HEK293 (cell line): ENCODE data around the gene UBALD2.
A peak's percentile ranks its signal among the peaks of the same experiment; 100 is the strongest.

Experiments used
- CTCF ChIA-PET: fragments of 350-600 bp; formaldehyde crosslinking; extraction: SDS; loops from one replicate; lab custom pipeline; 2021; ENCODE audit warnings: antibody characterized with exemption; lab: Yijun Ruan, JAX
- POLR2A ChIA-PET: fragments of 300-600 bp; formaldehyde crosslinking; extraction: SDS; loops from one replicate; lab custom pipeline; 2020; ENCODE audit warnings: antibody characterized with exemption, inconsistent platforms; lab: Yijun Ruan, JAX
- H3K27ac ChIP-seq: fragments of 200-500 bp; sonication (Bioruptor generic); 2 replicates; pipeline ENCODE4 v1.5.1; 2014; ENCODE audit warnings: low read depth, low read length, control low read depth, inconsistent platforms; ENCODE audit errors: extremely low read depth
- H3K36me3 ChIP-seq, 2 experiments: fragments of 200-500 bp in 1 of 2; sonication (Bioruptor generic) in 1 of 2; 1 replicate in 1 of 2; 2 replicates in 1 of 2; pipeline ENCODE4 v1.5.1; 2014 to 2017; ENCODE audit warnings: inconsistent platforms in 2 of 2, low read length in 2 of 2; ENCODE audit not compliant: control insufficient read depth in 2 of 2, insufficient read depth in 1 of 2
- H3K4me1 ChIP-seq: fragments of 200-500 bp; sonication (Bioruptor generic); 2 replicates; pipeline ENCODE4 v1.5.1; 2014; ENCODE audit warnings: mild to moderate bottlenecking, low read length, inconsistent platforms; ENCODE audit not compliant: control insufficient read depth, insufficient read depth
- H3K4me3 ChIP-seq: 2 replicates; pipeline ENCODE4 v1.5.1; 2011; ENCODE audit warnings: low read depth, mild to moderate bottlenecking, control low read depth, low read length, moderate library complexity
- H3K9me3 ChIP-seq: fragments of 200-500 bp; sonication (Bioruptor generic); 2 replicates; pipeline ENCODE4 v1.5.1; 2014; ENCODE audit warnings: low read depth, low read length, inconsistent platforms; ENCODE audit not compliant: control insufficient read depth, insufficient read depth
- EGR2 ChIP-seq: fragments of 450-650 bp; formaldehyde crosslinking; IDR thresholded peaks from 2 replicates; pipeline ENCODE4 v1.5.1; 2016; ENCODE audit warnings: low read depth, missing biosample characterization, missing genetic modification characterization
- GLIS1 ChIP-seq: fragments of 450-650 bp; formaldehyde crosslinking; IDR thresholded peaks from 2 replicates; pipeline ENCODE4 v1.5.1; 2016; ENCODE audit warnings: missing biosample characterization, missing genetic modification characterization
- GLIS2 ChIP-seq: fragments of 450-650 bp; formaldehyde crosslinking; IDR thresholded peaks from 2 replicates; pipeline ENCODE4 v1.5.1; 2016; ENCODE audit warnings: missing biosample characterization, missing genetic modification characterization
- HOXC10 ChIP-seq: sonication (generic); formaldehyde crosslinking; IDR thresholded peaks from 2 replicates; pipeline ENCODE4 v1.8.1; 2023; ENCODE audit warnings: mild to moderate bottlenecking, missing genetic modification reagents
- MEIS1 ChIP-seq: sonication (generic); formaldehyde crosslinking; IDR thresholded peaks from 2 replicates; pipeline ENCODE4 v1.8.1; 2022; ENCODE audit warnings: missing genetic modification reagents, mild to moderate bottlenecking, borderline replicate concordance
- ZBTB48 ChIP-seq: fragments of 450-650 bp; formaldehyde crosslinking; IDR thresholded peaks from 2 replicates; pipeline ENCODE4 v1.5.1; 2016; ENCODE audit warnings: missing biosample characterization, missing genetic modification characterization
- ZFHX2 ChIP-seq: fragments of 450-650 bp; formaldehyde crosslinking; conservative IDR thresholded peaks from 2 replicates; pipeline ENCODE4 v1.5.1; 2016; ENCODE audit warnings: missing biosample characterization, missing genetic modification characterization
- ZFP3 ChIP-seq: fragments of 450-650 bp; formaldehyde crosslinking; IDR thresholded peaks from 2 replicates; pipeline ENCODE4 v1.5.1; 2016; ENCODE audit warnings: low read depth, missing biosample characterization, missing genetic modification characterization
- ZFP69B ChIP-seq: fragments of 450-650 bp; formaldehyde crosslinking; IDR thresholded peaks from 2 replicates; pipeline ENCODE4 v1.5.1; 2016; ENCODE audit warnings: missing biosample characterization, missing genetic modification characterization
- ZIC2 ChIP-seq: fragments of 450-650 bp; formaldehyde crosslinking; IDR thresholded peaks from 2 replicates; pipeline ENCODE4 v1.5.1; 2016; ENCODE audit warnings: missing biosample characterization, missing genetic modification characterization
- ZNF140 ChIP-seq: fragments of 450-650 bp; formaldehyde crosslinking; IDR thresholded peaks from 2 replicates; pipeline ENCODE4 v1.5.1; 2016; ENCODE audit warnings: missing biosample characterization, missing genetic modification characterization
- ZNF221 ChIP-seq: fragments of 450-650 bp; formaldehyde crosslinking; IDR thresholded peaks from 2 replicates; pipeline ENCODE4 v1.5.1; 2017; ENCODE audit warnings: missing biosample characterization, missing genetic modification characterization, borderline replicate concordance
- ZNF404 ChIP-seq: fragments of 450-650 bp; formaldehyde crosslinking; IDR thresholded peaks from 2 replicates; pipeline ENCODE4 v1.5.1; 2017; ENCODE audit warnings: missing biosample characterization, missing genetic modification characterization
- ZNF621 ChIP-seq: fragments of 450-650 bp; formaldehyde crosslinking; IDR thresholded peaks from 2 replicates; pipeline ENCODE4 v1.5.1; 2017; ENCODE audit warnings: missing biosample characterization, missing genetic modification characterization
- ZNF677 ChIP-seq: fragments of 450-650 bp; IDR thresholded peaks from 2 replicates; pipeline ENCODE4 v1.5.0; 2018; ENCODE audit warnings: missing biosample characterization, mild to moderate bottlenecking, missing genetic modification characterization, moderate library complexity
- ZXDB ChIP-seq: fragments of 450-650 bp; formaldehyde crosslinking; IDR thresholded peaks from 2 replicates; pipeline ENCODE4 v1.5.1; 2016; ENCODE audit warnings: missing biosample characterization, missing genetic modification characterization
- TF ChIP-seq, protein P1 (sequence below): fragments of 450-650 bp; formaldehyde crosslinking; IDR thresholded peaks from 2 replicates; pipeline ENCODE4 v1.5.1; 2016; ENCODE audit warnings: missing biosample characterization, missing genetic modification characterization
- TF ChIP-seq, protein P2 (sequence below): fragments of 450-650 bp; formaldehyde crosslinking; IDR thresholded peaks from 2 replicates; pipeline ENCODE4 v1.5.1; 2016; ENCODE audit warnings: missing biosample characterization, missing genetic modification characterization
- TF ChIP-seq, protein P3 (sequence below): fragments of 450-650 bp; formaldehyde crosslinking; IDR thresholded peaks from 2 replicates; pipeline ENCODE4 v1.5.1; 2017; ENCODE audit warnings: missing biosample characterization, missing genetic modification characterization
- TF ChIP-seq, protein P4 (sequence below): fragments of 450-650 bp; formaldehyde crosslinking; IDR thresholded peaks from 2 replicates; pipeline ENCODE4 v1.5.1; 2016; ENCODE audit warnings: missing biosample characterization, missing genetic modification characterization
- TF ChIP-seq, protein P5 (sequence below): fragments of 450-650 bp; formaldehyde crosslinking; IDR thresholded peaks from 2 replicates; pipeline ENCODE4 v1.5.1; 2016; ENCODE audit warnings: missing biosample characterization, missing genetic modification characterization

Gene UBALD2

DNA sequence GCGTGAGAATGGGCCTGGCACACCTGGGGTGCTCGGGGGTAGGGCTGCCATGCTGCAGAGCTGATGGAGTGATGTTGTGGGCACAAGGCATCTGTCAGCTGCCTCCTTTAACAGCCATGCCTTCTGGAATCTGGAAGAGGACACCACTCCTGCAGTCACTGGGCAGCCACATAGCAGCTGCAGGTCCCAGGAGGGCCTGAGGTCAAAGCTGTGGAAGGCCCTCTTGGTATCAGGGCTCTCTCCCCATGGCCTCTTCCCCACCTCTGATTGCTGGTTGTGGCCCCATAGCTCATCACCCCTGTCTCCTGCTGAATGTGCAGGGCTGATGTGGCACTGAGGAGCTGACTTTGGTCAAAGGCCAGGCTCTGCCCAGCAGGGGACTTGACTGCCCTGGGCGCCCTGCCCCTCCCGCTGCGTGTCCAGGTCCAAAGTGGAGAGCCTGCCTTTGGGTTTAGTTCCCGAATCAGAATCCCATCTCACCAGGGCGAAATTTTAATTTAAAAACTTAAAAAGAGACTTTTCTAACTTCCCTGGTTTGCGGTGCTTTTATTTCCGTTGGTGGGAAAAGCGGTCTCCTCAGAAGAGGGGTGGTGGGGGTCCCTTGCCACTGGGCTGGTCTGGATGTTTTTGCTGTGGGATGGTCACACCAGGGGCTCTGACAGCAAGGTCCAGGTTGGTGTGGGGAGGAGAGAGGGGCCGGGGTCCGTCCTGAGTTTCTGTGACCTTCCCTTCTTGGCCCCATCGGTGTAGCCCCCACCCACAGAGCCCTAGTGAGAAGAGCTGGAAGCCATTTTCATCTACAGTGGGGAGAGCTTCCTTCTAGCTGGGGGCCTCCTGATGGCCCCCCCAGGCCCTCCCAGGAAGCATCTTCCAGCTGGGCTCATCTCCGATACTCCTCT lies 5.9 kb downstream of the UBALD2 start (continued):
- no peak for TF ChIP-seq ZXDB (tag by site-specific recombination)
- no peak for TF ChIP-seq ZNF140
- peak; percentile 19; the same call in 1 of the 2 replicates for TF ChIP-seq ZIC2 (tag by site-specific recombination)
- TF ChIP-seq, all 188 proteins: peak for 3

DNA sequence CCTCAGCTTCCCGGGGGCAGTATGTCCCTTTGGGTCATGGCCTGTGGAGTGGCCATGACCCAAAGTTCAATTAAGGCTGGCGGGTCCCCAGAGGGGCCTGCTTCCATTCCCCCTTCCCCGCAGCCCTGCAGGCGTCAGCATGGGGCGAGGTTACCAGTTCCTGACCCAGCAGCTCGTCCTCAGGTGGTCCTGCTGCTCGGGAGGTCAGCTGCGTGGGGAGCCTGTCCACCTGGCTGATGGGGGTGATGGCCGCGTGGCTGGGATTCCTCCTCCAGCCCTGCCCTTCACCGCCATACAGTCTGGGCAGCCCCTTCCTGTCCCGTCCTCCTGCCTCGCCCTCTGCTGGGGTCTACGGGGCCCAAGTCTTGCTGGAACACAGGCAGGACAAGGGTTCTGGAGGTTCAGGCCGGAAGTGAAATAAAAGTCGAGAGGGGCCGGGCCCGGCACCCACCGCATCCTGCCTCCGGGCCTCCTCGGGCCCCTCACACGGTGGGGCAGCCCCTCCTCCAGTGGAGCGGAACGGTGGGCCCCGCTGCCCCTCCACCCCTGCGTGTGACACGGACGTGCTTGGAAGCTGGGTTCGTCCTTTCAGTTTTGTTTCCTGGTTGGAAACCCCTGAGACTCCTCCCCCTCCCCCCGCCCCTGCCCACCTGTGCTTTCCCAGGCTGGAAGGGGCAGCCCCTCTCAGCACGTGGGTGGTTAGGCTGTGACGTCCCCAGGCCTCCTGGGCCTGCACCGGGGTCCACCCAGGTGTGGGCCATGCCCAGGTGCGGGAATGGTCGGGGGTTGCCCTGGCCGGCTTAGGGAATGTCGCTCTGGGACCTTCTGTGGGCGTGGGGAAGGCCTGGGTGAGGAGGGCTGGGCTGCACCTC lies 6.8 kb downstream of the UBALD2 start:
- CTCF ChIA-PET = interaction anchor here (0.6 to 5.8 kb wide), 5 partner anchors 8 to 151 kb away, joined by 4 to 52 read pairs (median 4); no protein-coding TSS in a partner anchor
- no peaks in the 10 kb centered on the region for H3K9me3 ChIP-seq
- H3K4me1 ChIP-seq = no peaks in the 10 kb centered on the region
- TF ChIP-seq ZFP69B (tag by site-specific recombination) (peak; percentile 80), ZNF404 (tag by site-specific recombination) (no peak), ZBTB48 (tag by site-specific recombination) (0 out of 2 replicates have a peak, but pooled peaks have one; percentile 30), ZNF221 (tag by site-specific recombination) (no peak), ZIC2 (tag by site-specific recombination) (peak; percentile 71), ZFHX2 (tag by site-specific recombination) (peak; percentile 64), EGR2 (peak; percentile 53), GLIS2 (peak; percentile 76), ZFP3 (no peak), GLIS1 (tag by site-specific recombination) (peak; percentile 30; the same call in 1 of the 2 replicates)
- TF ChIP-seq, protein P1, sequence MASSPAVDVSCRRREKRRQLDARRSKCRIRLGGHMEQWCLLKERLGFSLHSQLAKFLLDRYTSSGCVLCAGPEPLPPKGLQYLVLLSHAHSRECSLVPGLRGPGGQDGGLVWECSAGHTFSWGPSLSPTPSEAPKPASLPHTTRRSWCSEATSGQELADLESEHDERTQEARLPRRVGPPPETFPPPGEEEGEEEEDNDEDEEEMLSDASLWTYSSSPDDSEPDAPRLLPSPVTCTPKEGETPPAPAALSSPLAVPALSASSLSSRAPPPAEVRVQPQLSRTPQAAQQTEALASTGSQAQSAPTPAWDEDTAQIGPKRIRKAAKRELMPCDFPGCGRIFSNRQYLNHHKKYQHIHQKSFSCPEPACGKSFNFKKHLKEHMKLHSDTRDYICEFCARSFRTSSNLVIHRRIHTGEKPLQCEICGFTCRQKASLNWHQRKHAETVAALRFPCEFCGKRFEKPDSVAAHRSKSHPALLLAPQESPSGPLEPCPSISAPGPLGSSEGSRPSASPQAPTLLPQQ (tag by site-specific recombination) = peak; percentile 59
- TF ChIP-seq, protein P2, sequence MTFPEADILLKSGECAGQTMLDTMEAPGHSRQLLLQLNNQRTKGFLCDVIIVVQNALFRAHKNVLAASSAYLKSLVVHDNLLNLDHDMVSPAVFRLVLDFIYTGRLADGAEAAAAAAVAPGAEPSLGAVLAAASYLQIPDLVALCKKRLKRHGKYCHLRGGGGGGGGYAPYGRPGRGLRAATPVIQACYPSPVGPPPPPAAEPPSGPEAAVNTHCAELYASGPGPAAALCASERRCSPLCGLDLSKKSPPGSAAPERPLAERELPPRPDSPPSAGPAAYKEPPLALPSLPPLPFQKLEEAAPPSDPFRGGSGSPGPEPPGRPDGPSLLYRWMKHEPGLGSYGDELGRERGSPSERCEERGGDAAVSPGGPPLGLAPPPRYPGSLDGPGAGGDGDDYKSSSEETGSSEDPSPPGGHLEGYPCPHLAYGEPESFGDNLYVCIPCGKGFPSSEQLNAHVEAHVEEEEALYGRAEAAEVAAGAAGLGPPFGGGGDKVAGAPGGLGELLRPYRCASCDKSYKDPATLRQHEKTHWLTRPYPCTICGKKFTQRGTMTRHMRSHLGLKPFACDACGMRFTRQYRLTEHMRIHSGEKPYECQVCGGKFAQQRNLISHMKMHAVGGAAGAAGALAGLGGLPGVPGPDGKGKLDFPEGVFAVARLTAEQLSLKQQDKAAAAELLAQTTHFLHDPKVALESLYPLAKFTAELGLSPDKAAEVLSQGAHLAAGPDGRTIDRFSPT (tag by site-specific recombination) = 0 out of 2 replicates have a peak, but pooled peaks have one; percentile 33
- peaks cover 5 to 26% of the 10 kb centered on the region in 2 experiments; a peak in 2 of 3 replicates for H3K36me3 ChIP-seq
- POLR2A ChIA-PET = interaction anchor here (0.5 to 1.5 kb wide), 5 partner anchors 26 to 216 kb away, joined by 3 to 5 read pairs (median 4); partner anchors contain the start of gene SRP68
- H3K4me3 ChIP-seq = no peak overlapping the region
- no peak overlapping the region for H3K27ac ChIP-seq

DNA sequence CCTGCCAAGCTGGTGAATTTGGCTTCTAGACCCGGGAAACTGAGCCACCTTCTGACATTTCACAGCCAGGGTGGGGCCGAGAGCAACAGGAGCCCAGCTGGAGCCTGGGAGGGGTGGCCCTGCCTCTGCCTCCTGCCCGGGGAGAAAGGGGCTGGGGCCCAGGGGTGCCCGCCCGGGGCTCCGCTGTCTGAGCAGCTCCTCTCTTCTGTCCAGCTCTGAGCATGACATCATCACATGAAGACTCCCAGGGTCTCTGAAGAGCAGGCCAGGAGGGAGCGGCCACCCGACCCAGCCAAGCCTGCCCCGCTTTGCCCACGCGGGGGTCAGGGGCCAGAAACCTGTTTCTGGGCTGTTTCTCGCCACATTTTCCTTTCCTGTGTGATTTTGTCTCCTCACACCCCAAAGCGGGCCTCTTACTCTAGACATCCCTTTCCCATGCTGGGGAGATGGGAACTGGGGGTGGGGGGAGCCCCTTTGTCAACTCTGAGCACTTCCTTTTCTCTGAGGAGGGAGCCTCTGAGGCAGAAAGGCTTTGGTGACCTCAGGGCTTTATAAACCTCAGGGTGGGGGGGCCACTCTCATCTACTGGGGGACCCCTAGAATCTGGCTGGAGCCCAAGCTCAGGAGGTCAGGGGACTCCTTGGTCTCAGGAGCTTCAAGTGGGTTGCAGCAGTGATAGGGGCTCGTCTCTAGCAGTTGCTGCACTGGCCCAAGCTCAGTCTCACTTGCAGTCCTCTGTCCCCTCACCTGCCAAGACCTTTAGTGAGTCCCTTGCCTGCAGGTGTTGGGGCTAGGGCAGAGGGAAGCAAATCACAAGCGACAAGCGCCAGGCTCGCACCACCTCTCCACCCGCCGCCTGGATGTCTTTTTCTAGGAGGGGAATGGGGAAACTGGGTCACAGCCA lies 7.6 kb downstream of the UBALD2 start:
- H3K36me3 ChIP-seq = peaks cover under 1 to 26% of the 10 kb centered on the region in 2 experiments; a peak in 2 of 3 replicates
- ChIA-PET CTCF (interaction anchor here (0.6 to 2.0 kb wide), 8 partner anchors 26 to 523 kb away, joined by 3 to 10 read pairs (median 4); no protein-coding TSS in a partner anchor), POLR2A (interaction anchor here (0.5 to 1.5 kb wide), 5 partner anchors 27 to 217 kb away, joined by 3 to 5 read pairs (median 4); partner anchors contain the start of gene SRP68)
- H3K9me3 ChIP-seq = no peaks in the 10 kb centered on the region
- H3K4me1 ChIP-seq = no peaks in the 10 kb centered on the region
- no peak overlapping the region for H3K4me3 ChIP-seq
- H3K27ac ChIP-seq = no peak overlapping the region
- TF ChIP-seq, protein P3, sequence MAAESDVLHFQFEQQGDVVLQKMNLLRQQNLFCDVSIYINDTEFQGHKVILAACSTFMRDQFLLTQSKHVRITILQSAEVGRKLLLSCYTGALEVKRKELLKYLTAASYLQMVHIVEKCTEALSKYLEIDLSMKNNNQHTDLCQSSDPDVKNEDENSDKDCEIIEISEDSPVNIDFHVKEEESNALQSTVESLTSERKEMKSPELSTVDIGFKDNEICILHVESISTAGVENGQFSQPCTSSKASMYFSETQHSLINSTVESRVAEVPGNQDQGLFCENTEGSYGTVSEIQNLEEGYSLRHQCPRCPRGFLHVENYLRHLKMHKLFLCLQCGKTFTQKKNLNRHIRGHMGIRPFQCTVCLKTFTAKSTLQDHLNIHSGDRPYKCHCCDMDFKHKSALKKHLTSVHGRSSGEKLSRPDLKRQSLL (tag by site-specific recombination) = no peak
- TF ChIP-seq, protein P4, sequence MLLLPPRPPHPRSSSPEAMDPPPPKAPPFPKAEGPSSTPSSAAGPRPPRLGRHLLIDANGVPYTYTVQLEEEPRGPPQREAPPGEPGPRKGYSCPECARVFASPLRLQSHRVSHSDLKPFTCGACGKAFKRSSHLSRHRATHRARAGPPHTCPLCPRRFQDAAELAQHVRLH = no peak
- no peak for TF ChIP-seq HOXC10 (CRISPR knock-in tag)
- no peak for TF ChIP-seq ZNF621 (tag by site-specific recombination)
- TF ChIP-seq, protein P5, sequence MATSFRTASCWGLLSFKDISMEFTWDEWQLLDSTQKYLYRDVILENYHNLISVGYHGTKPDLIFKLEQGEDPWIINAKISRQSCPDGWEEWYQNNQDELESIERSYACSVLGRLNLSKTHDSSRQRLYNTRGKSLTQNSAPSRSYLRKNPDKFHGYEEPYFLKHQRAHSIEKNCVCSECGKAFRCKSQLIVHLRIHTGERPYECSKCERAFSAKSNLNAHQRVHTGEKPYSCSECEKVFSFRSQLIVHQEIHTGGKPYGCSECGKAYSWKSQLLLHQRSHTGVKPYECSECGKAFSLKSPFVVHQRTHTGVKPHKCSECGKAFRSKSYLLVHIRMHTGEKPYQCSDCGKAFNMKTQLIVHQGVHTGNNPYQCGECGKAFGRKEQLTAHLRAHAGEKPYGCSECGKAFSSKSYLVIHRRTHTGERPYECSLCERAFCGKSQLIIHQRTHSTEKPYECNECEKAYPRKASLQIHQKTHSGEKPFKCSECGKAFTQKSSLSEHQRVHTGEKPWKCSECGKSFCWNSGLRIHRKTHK = no peak
- no peak for TF ChIP-seq MEIS1 (CRISPR knock-in tag)
- no peak for TF ChIP-seq ZNF677 (tag by site-specific recombination)
